ENCODE results near the gene CDKN3.
"Not testable (repeated sequence)": the region's sequence is repeated elsewhere in the genome, so short reads cannot be mapped to it uniquely, and the experiment has no call there.

CDKN3 gene

GRCh38 chr14:54394596-54394995 is 2.2 kb upstream of the CDKN3 start:
- Histone ChIP-seq H3K4me1 (peaks cover 3% of the 10 kb centered on the region), H2AFZ (no peak overlapping the region), H3K9ac (no peak overlapping the region), H3K27ac (no peak overlapping the region), H3K4me2 (ENCODE audit: low read length) (no peak overlapping the region), H3K4me3 (ENCODE audit: low read depth, low read length) (no peak overlapping the region), H3K36me3 (ENCODE audit: control insufficient read depth, insufficient read depth, low read length) (no peaks in the 10 kb centered on the region), H3K27me3 (ENCODE audit: control insufficient read depth, insufficient read depth, low read length) (no peaks in the 10 kb centered on the region), H3K79me2 (no peaks in the 10 kb centered on the region), H3K9me3 (ENCODE audit: control insufficient read depth, low read length) (no peaks in the 10 kb centered on the region)
- no peak for TF ChIP-seq CTCF (IDR thresholded peaks at IDR 0.05)

- H2AFZ ChIP-seq, result no peak overlapping the region
Measured at GRCh38 chr14:54395284-54395683, 1.5 kb upstream of the CDKN3 start.

GRCh38 chr14:54395716-54396115 is 1.1 kb upstream of the CDKN3 start:
- Histone ChIP-seq H3K27ac (no peak overlapping the region), H3K4me1 (peaks cover 3% of the 10 kb centered on the region), H3K4me3 (ENCODE audit: low read depth, low read length) (no peak overlapping the region), H3K27me3 (ENCODE audit: control insufficient read depth, insufficient read depth, low read length) (no peaks in the 10 kb centered on the region), H3K9me3 (ENCODE audit: control insufficient read depth, low read length) (no peaks in the 10 kb centered on the region), H3K79me2 (no peaks in the 10 kb centered on the region), H3K36me3 (ENCODE audit: control insufficient read depth, insufficient read depth, low read length) (no peaks in the 10 kb centered on the region), H3K4me2 (ENCODE audit: low read length) (no peak overlapping the region), H3K9ac (no peak overlapping the region), H2AFZ (no peak overlapping the region)
- no peak for TF ChIP-seq CTCF (IDR thresholded peaks at IDR 0.05)

More at GRCh38 chr14:54395284-54395683, 1.5 kb upstream of the CDKN3 start:
- H3K36me3 ChIP-seq (ENCODE audit: control insufficient read depth, insufficient read depth, low read length), result no peaks in the 10 kb centered on the region
- H3K4me2 ChIP-seq (ENCODE audit: low read length), result no peak overlapping the region
- H3K9me3 ChIP-seq (ENCODE audit: control insufficient read depth, low read length), result no peaks in the 10 kb centered on the region
- H3K27me3 ChIP-seq (ENCODE audit: control insufficient read depth, insufficient read depth, low read length), result no peaks in the 10 kb centered on the region
- H3K4me3 ChIP-seq (ENCODE audit: low read depth, low read length), result no peak overlapping the region
- no peak for TF ChIP-seq CTCF (IDR thresholded peaks at IDR 0.05)
- no peak overlapping the region for H3K9ac ChIP-seq
- H3K27ac ChIP-seq, result no peak overlapping the region
- H3K4me1 ChIP-seq, result peaks cover 3% of the 10 kb centered on the region
- no peaks in the 10 kb centered on the region for H3K79me2 ChIP-seq

- Histone ChIP-seq H3K9me3 (ENCODE audit: control insufficient read depth, low read length) (no peaks in the 10 kb centered on the region), H3K36me3 (ENCODE audit: control insufficient read depth, insufficient read depth, low read length) (no peaks in the 10 kb centered on the region), H3K9ac (no peak overlapping the region), H3K79me2 (no peaks in the 10 kb centered on the region), H3K27ac (no peak overlapping the region), H2AFZ (peak overlapping the region; percentile 100), H3K4me2 (ENCODE audit: low read length) (peak overlapping the region; percentile 83), H3K27me3 (ENCODE audit: control insufficient read depth, insufficient read depth, low read length) (no peaks in the 10 kb centered on the region), H3K4me3 (ENCODE audit: low read depth, low read length) (peak overlapping the region; percentile 69), H3K4me1 (peaks cover 3% of the 10 kb centered on the region)
- TF ChIP-seq CTCF (IDR thresholded peaks at IDR 0.05), result no peak
Measured at GRCh38 chr14:54396183-54396492, 669 bp upstream of the CDKN3 start.

- H3K9me3 ChIP-seq (ENCODE audit: control insufficient read depth, low read length), result no peaks in the 10 kb centered on the region
- no peak overlapping the region for H3K4me2 ChIP-seq (ENCODE audit: low read length)
- TF ChIP-seq CTCF (IDR thresholded peaks at IDR 0.05), result no peak
- no peaks in the 10 kb centered on the region for H3K27me3 ChIP-seq (ENCODE audit: control insufficient read depth, insufficient read depth, low read length)
- no peak overlapping the region for H2AFZ ChIP-seq
- H3K79me2 ChIP-seq, result no peaks in the 10 kb centered on the region
- peaks cover 3% of the 10 kb centered on the region for H3K4me1 ChIP-seq
- no peaks in the 10 kb centered on the region for H3K36me3 ChIP-seq (ENCODE audit: control insufficient read depth, insufficient read depth, low read length)
- H3K27ac ChIP-seq, result no peak overlapping the region
- no peak overlapping the region for H3K4me3 ChIP-seq (ENCODE audit: low read depth, low read length)
- no peak overlapping the region for H3K9ac ChIP-seq
Measured at GRCh38 chr14:54399560-54399959, 2.8 kb downstream of the CDKN3 start.

- H2AFZ ChIP-seq; H3K4me1 ChIP-seq; H3K4me3 ChIP-seq (ENCODE audit: low read depth, low read length); H3K9me3 ChIP-seq (ENCODE audit: control insufficient read depth, low read length); H3K4me2 ChIP-seq (ENCODE audit: low read length); H3K79me2 ChIP-seq; H3K27ac ChIP-seq; H3K27me3 ChIP-seq (ENCODE audit: control insufficient read depth, insufficient read depth, low read length); H3K9ac ChIP-seq; H3K36me3 ChIP-seq (ENCODE audit: control insufficient read depth, insufficient read depth, low read length): not testable (repeated sequence)
Measured at GRCh38 chr14:54403401-54404005, 6.7 kb downstream of the CDKN3 start.

Data from parathyroid adenoma (tissue), 2 donors.